GM12801 (cell line): ENCODE measurements around the gene BOLA2B.
"Not testable (repeated sequence)": the region's sequence is repeated elsewhere in the genome, so short reads cannot be mapped to it uniquely, and the experiment has no call there.

Experiments used
- CTCF ChIP-seq: IDR thresholded peaks from one replicate; pipeline ENCODE4 v1.5.1; 2011; ENCODE audit warnings: control low read depth; ENCODE audit not compliant: insufficient read length; ENCODE audit errors: extremely low read depth

Gene BOLA2B

DNA sequence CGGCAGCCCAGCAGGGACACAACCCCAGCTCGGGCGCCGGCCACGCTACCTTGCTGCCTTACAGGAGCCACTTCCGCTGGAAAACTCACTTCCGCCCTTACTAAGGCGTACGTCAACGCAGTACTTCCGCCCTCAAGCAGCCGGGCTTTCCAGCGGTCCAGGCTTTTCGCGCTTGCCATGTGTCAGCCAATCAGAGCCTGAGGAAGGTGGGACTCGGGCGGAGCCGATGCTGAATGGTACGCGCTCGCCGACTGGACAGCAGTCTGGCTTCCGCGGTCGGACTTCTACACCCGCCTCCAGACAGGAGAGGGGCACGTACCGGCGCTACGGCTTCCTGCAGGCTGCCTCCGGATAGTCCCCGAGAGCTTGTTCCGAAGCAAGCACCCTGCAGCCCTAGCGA is at the start of gene BOLA2B, which contains the start of gene SLX1A:
Gene BOLA2B, minus strand, starts transcription at position 52 of the 400 bp plus-strand sequence. CDS start 71 bp downstream, outside the sequence.
Gene SLX1A, plus strand, starts transcription at position 261 of the 400 bp plus-strand sequence. CDS start 210 bp downstream, outside the sequence.
- TF ChIP-seq CTCF, result not testable (repeated sequence)

DNA sequence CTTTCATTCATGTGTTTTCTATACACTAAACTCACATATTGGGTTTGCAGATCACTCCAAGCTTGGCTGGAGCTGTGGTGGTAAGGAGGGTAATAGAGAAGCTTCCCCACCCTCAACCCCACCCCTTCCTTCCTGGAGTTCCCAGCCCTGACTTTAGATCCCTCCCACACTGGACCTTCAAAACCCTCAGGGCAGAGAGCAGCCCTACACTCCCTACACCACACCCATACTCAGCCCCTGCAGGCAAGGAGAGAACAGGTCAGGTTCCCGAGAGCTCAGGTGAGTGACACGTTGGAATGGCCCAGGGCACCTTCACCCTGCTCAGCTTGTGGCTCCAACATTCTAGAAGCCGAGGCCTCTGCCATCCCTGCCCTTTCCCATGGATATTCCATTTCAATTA is 5.6 kb upstream of the BOLA2B start, which contains the start of gene SULT1A3:
Gene SULT1A3, plus strand, starts transcription at position 207 of the 400 bp plus-strand sequence. CDS start 1,474 bp downstream, outside the sequence.
- TF ChIP-seq CTCF, result not testable (repeated sequence)

DNA sequence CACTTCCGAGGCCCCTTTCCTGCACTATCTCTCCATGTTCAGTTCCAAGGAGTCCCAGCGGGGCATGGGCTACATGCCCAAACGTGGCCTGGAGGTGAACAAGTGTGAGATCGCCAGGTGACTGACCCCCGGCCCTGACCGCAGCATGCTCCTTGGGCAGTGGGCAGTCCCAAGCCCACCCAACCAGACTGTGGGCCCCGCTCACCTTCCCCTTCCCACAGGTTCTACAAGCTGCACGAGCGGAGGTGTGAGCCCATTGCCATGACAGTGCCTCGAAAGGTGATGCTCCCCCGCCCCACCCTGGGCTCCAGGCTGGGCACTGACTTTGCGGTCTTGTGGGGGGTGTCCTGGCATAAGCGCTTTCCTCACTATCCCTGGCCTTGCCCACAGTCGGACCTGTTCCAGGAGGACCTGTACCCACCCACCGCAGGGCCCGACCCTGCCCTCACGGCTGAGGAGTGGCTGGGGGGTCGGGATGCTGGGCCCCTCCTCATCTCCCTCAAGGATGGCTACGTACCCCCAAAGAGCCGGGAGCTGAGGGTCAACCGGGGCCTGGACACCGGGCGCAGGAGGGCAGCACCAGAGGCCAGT is 5.4 kb downstream of the BOLA2B start:
- no peak for TF ChIP-seq CTCF

DNA sequence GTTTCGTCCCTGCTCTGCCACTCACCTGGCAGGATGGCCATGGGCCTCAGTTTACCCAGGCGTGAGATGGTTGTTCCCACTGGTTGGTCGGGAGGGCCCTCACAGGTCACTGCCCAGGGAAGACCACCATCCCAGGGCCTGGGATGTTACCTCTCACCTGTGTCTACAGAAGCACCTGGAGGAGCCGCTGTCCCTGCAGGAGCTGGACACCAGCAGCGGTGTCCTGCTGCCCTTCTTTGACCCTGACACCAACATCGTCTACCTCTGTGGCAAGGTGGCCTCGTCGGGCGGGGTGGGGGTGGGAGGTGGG is 6.0 kb downstream of the BOLA2B start:
- TF ChIP-seq CTCF, result no peak

GRCh38 chr16:30186782-30187555 is 6.5 kb downstream of the BOLA2B start:
- TF ChIP-seq CTCF, result no peak

DNA sequence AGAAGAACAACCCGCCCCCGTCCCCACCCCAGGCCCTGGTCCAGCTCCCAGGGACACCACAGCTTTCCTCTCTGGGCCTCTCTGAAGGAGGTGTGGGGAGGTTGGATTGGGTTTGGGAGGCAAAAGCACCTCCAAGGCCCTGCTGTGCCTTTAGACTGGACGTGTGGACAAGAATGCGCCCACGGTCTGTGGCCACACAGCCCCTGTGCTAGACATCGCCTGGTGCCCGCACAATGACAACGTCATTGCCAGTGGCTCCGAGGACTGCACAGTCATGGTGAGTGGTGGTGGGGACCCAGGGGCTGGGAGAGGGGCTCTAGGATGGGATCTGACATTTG is 7.1 kb downstream of the BOLA2B start:
- no peak for TF ChIP-seq CTCF

GRCh38 chr16:30185683-30186421 is 7.6 kb downstream of the BOLA2B start:
- no peak for TF ChIP-seq CTCF
